ENCODE results near the gene LRRC4C. TPM values are rescaled to one million over a fixed set of nuclear protein-coding genes. Genes with fewer than 3 reads are reported as not detected.

LRRC4C gene
- total RNA-seq, 1 experiment from 2014 or later, result 0.13 TPM

DNA sequence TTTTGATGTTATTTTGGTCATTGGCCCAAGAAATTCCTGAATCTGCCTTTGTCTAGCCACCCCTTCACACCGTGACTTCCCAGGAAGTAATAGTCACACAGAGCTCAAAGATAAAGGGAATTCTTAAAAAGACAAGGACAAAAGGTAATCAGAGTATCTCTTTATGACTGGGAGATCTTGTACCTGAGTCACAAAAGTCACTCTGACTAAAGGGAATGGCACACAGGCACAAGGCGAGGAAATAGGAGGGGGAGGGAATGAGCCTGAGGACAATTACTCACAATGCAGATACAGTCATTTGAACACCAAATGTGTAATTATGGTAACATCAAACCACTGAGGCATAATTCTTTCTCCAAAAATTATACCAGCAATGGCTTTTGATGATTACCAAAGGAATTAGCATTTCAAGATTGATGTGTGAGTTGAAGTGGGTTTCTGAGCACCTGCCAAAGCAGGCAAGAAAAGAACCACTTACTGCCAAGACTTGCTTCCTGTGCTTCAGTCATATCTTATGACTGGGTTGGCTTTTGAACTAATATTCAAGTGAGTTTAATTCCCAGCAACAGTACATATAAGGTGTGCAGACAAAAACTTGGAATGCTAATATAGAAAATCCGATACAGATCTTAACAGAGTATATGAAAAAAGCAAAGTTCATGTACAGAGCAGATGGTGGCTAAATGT lies 856.4 kb downstream of the LRRC4C start:
- Histone ChIP-seq H3K4me1 (ENCODE audit: insufficient read depth, low read length) (no peaks in the 10 kb centered on the region), H3K23ac (ENCODE audit: insufficient read length, low read depth, low read length) (no peak overlapping the region), H2BK12ac (ENCODE audit: insufficient read length, low read depth, low read length) (no peak overlapping the region), H3K27me3 (ENCODE audit: insufficient read depth, low read length) (no peaks in the 10 kb centered on the region), H2BK5ac (ENCODE audit: insufficient read length, low read length) (no peak overlapping the region), H3K23me2 (ENCODE audit: insufficient read length, low read depth, low read length, poor library complexity, severe bottlenecking) (no peaks in the 10 kb centered on the region), H2AK5ac (ENCODE audit: insufficient read length, low read length) (no peak overlapping the region), H3K9ac (ENCODE audit: extremely low read depth, insufficient read length, low read length) (no peak overlapping the region), H4K5ac (ENCODE audit: insufficient read length, low read depth, low read length) (no peak overlapping the region), H2BK20ac (ENCODE audit: low read depth, low read length, poor library complexity, severe bottlenecking) (no peak overlapping the region), H3K27ac (ENCODE audit: insufficient read length, low read depth, low read length) (no peak overlapping the region), H3K79me1 (ENCODE audit: insufficient read depth, low read depth, low read length, poor library complexity, severe bottlenecking) (no peaks in the 10 kb centered on the region), H3K18ac (ENCODE audit: insufficient read length, low read depth, low read length) (no peak overlapping the region), H3K4me2 (ENCODE audit: insufficient read depth, insufficient read length, low read length) (no peak overlapping the region), H2AFZ (ENCODE audit: low read length) (no peak overlapping the region), H4K8ac (replicated peaks; ENCODE audit: insufficient read length, low read depth, low read length) (no peak overlapping the region), H3K56ac (ENCODE audit: insufficient read length, low read depth, low read length) (no peak overlapping the region), H2BK120ac (ENCODE audit: low read depth, low read length, poor library complexity, severe bottlenecking) (no peak overlapping the region), H3K79me2 (ENCODE audit: insufficient read depth, low read length) (no peaks in the 10 kb centered on the region), H4K91ac (ENCODE audit: insufficient read length, low read depth, low read length) (no peak overlapping the region), H3K9me3 (ENCODE audit: control insufficient read depth, low read depth, low read length) (peaks cover 9% of the 10 kb centered on the region), H3T11ph (ENCODE audit: low read length) (no peak overlapping the region), H4K20me1 (ENCODE audit: control insufficient read depth, insufficient read depth, insufficient read length) (no peaks in the 10 kb centered on the region), H3K14ac (ENCODE audit: insufficient read depth, low read length) (no peak overlapping the region), H2BK15ac (ENCODE audit: low read depth, low read length) (no peak overlapping the region), H3K4ac (ENCODE audit: low read depth, low read length) (no peak overlapping the region)
- H3K27me3 Mint-ChIP-seq (ENCODE audit: low read depth), result peaks cover 3% of the 10 kb centered on the region; the same call in 1 of the 2 replicates
- peaks cover 17 to 22% of the 10 kb centered on the region in 2 experiments for H3K9me3 Mint-ChIP-seq
- no peak for DNase-seq
- no CpG with 5 or more reads among the region's 3 CpGs for WGBS (ENCODE audit: extremely low coverage, insufficient read length, low lambda C conversion rate)
- H3K4me1 Mint-ChIP-seq, result peaks cover 3 to 7% of the 10 kb centered on the region in 2 experiments; a peak in 2 of 4 replicates
- peaks cover 5 to 22% (median 7%) of the 10 kb centered on the region in 3 experiments for H3K36me3 Mint-ChIP-seq (ENCODE audit: insufficient read depth in 1 of 3, low read depth in 3 of 3)
- peak overlapping the region in 1 of 3 experiments; percentile 22; a peak in 1 of 7 replicates for H3K27ac Mint-ChIP-seq
- no peak overlapping the region for H3K4me3 Mint-ChIP-seq
- TF ChIP-seq, protein P1, sequence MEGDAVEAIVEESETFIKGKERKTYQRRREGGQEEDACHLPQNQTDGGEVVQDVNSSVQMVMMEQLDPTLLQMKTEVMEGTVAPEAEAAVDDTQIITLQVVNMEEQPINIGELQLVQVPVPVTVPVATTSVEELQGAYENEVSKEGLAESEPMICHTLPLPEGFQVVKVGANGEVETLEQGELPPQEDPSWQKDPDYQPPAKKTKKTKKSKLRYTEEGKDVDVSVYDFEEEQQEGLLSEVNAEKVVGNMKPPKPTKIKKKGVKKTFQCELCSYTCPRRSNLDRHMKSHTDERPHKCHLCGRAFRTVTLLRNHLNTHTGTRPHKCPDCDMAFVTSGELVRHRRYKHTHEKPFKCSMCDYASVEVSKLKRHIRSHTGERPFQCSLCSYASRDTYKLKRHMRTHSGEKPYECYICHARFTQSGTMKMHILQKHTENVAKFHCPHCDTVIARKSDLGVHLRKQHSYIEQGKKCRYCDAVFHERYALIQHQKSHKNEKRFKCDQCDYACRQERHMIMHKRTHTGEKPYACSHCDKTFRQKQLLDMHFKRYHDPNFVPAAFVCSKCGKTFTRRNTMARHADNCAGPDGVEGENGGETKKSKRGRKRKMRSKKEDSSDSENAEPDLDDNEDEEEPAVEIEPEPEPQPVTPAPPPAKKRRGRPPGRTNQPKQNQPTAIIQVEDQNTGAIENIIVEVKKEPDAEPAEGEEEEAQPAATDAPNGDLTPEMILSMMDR (conservative IDR thresholded peaks at IDR 0.05), result no peak

Data from H9 (cell line).